HG02763 (cell line): ENCODE measurements around the gene METTL8.
"Not testable (repeated sequence)": the region's sequence is repeated elsewhere in the genome, so short reads cannot be mapped to it uniquely, and the experiment has no call there.

Experiments used
- ATAC-seq: cut with Tn5 transposase; IDR thresholded peaks from one replicate; pipeline ENCODE4 v1.9.1; 2021; ENCODE audit warnings: mild to moderate bottlenecking, moderate library complexity; ENCODE audit not compliant: unreplicated experiment

METTL8 gene

DNA sequence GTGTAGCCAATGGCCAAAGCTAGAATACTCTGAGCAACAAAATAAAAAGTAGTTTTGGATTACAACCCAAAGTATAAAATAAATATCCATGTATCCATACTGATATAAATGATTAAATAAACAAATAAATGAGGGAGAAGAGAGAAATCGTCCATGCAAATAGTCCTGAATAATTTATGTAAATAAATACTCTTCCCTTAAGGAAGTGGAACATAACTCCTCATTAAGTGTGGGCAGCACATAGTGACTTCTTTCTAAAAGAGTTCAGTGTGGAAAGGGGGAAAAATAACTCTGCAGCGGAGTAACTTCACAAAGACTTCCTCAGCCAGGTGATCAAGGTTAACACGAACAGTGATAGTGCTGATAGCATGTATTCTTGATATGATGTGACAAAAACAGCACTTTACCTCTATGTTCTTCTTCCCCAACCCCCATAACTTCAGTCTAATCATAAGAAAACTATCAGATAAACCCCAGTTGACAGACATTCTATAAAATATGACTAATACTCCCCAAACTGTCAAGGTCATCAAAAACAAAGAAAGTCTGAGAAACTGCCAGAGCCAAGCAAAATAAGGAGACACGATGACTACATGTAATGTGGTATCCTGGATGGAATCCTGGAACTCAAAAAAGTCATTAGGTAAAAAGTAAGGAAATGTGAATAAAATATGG lies 30.7 kb downstream of the METTL8 start:
- ATAC-seq = no peak

DNA sequence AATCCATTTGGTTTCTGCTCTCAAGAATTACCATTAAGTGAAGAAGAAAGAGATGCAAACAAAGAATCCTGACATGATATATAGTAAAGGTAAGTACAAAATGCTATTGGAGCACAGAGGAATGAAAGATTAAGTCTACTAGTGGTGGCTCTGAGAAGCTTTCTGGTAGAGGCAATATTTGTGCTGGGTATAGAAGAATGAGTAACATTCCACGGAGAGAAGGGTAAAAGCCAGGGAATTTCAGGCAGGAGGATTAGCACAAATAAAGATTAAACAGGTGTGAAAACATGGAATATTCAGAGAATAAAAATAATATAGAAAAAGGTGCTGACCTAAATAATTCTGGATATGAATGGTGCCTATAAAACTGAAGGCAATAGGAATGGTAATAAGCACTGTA lies 31.8 kb downstream of the METTL8 start:
- ATAC-seq = no peak

DNA sequence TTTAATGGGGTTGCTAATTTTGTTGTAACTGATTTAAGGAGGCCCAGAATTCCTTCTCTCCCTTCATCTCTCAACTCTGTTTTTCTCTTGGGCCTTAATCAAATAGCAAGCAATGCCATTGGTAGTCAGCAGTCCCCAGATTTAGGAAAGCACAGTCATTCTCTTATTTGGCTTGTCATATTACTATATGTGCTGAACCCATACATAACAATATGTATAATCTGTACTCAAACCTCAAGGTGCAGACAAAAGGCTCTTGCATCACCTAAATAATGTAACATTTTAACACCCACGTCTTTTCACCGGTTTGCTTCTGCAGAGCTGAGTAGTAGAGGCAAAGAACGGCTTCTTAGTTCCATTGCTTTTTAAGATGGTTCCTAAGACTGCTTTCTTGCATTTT lies 33.4 kb downstream of the METTL8 start:
- no peak for ATAC-seq

- ATAC-seq = no peak
These were observed 34.5 kb downstream of the METTL8 start for GRCh38 chr2:171399292-171399691.

DNA sequence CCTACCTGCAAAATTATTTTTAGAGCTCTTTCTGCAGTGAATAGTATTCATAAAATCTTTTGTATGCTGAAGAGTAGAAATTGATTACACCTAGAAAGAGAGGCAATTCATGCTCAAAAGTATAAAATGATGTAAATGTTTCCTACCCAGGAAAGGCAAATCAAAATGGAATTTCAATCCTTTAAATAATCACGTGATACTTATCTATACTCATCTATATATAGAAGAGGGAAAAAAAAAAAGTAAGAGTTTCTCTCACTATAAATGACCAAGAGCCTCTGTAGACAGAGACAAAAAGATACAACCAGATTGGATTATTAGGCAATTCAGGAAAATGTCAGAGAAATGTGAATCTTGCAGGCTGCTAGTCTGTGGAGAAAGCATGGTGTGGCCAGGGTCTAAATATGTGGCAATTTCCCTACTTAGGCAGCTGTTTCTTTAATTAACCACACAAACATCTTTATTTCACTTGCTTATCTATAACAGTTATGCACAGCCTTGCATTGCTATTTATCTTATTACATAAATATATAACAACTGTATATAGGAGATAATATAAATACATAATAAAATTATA lies 39.5 kb downstream of the METTL8 start:
- ATAC-seq = no peak

GRCh38 chr2:171393487-171393886 lies 40.3 kb downstream of the METTL8 start:
- ATAC-seq = no peak

DNA sequence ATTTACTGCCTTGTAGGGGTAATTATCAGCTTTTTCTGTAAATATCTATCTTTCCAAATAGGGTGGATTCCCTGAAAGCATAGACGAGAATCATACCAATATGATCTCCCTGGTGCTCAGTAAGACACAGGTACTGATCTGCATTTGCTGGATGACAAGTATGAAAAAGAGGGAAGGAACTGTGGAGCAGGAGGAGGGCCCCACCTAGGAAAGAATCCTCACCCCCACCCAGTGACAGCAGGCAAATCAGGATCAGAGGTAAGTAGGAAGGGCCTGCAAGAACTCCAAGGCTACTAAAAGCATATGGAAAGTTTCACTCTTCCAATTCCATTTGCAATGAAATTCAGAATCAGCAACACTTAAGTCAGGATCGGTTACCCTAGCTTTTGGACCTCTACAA lies 42.3 kb downstream of the METTL8 start:
- ATAC-seq = no peak

DNA sequence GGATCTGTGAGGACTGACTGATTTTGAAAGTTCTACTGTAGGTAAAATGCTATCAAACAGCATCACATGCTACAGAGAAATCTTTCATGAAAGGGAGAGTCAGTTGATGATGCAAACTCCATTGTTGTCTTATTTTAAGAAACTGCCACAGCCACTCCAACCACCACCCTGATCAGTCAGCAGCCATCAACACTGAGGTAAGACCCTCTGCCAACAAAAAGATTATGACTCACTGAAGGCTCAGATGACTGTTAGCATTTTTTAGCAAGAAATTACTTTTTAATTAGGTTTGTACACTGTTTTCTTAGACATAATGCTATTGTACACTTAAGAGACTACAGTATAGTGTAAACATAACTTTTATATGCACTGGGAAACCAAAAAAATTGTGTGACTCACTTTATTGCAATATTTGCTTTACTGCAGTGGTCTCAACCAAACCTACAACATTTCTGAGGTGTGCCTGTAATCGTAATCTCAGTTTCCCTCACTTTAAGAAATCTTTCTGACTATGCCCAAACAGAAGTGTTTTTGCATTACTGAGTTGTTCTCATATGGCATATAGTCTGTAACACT lies 42.8 kb downstream of the METTL8 start:
- no peak for ATAC-seq

GRCh38 chr2:171389780-171390179 lies 44.0 kb downstream of the METTL8 start:
- ATAC-seq = peak; percentile 10

DNA sequence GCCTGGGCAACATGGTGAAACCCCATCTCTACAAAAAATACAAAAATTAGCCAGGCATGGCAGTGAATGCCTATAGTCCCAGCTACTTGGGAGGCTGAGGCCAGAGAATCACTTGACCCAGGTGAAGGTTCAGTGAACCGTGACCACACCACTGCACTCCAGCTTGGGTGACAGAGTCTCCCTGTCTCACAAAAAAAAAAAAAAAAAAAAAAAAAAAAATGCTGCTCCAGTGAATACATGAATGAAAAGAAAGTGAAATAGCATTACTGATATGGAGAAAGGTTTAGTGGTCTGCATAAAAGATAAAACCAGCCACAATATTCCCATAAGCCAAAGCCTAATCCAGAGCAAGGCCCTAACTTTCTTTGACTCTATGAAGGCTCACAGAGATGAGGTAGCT lies 44.5 kb downstream of the METTL8 start:
- ATAC-seq = peak; percentile 61

DNA sequence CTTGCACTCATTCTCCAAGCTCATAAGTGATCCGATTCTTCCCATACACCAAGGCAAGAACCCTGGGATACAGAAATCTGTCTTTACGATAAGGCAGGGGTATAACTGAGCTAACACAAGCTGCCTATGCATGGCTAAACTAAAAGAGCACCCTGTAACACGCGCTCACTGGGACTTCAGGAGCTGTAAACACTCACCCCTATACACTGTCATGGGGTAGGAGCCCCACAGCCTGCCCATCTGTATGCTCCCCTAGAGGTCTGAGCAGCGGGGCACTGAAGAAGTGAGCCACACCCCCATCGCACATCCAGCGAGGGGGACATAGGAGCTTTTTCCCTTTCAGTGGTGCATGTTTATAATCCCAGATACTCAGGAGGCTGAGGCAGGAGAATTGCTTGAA lies 46.7 kb downstream of the METTL8 start:
- no peak for ATAC-seq

GRCh38 chr2:171386627-171387026 lies 47.2 kb downstream of the METTL8 start:
- no peak for ATAC-seq

DNA sequence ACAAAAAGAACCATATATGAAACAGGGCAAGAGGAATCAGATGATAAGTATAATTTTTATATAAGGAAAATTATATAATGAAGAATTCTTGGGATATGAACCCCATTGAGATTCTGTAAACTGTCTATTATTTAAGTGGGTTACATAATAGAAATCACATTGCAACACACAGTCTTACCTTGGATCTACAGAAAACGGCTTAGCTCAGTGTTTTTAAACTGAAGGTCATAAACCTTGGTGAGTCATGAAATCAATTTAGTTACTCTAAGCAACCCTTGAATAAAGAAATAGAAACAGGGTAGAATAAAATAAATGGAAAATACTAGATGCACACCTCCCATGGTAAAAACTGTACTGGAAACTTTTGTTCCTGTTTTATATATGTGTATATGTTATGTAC lies 50.7 kb downstream of the METTL8 start:
- ATAC-seq = no peak

- ATAC-seq = not testable (repeated sequence)
These were observed 51.6 kb downstream of the METTL8 start for GRCh38 chr2:171382175-171382574.

DNA sequence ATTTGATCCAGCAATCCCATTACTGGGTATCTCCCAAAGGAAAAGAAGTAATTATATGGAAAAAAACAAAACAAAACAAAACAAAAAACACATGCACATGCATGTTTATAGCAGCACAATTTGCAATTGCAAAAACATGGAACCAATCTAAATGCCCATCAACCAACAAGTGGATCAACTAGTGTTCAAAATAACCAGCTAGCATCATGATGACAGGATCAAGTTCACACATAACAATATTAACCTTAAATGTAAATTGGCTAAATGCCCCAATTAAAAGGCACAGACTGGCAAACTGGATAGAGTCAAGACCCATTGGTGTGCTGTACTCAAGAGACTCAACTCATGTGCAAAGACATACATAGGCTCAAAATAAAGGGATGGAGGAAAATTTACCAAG lies 55.9 kb downstream of the METTL8 start:
- ATAC-seq = not testable (repeated sequence)

DNA sequence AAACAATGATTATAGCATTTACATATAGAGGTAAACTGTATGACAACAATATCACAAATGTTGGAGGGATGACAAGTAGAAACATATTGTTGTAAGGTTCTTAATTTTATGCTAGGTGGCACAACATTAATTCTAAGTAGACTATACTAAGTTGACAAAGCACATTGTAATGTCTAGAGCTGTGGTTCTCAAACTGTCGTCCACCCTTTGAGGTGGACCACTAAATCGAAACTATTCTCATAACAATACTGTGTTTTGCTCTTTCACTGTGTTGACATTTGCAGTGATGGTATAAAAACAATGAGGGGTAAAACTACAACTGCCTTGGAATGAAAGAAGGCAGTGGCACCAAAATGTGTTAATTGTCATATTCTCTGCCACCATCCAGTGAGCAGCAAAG lies 66.1 kb downstream of the METTL8 start:
- no peak for ATAC-seq

DNA sequence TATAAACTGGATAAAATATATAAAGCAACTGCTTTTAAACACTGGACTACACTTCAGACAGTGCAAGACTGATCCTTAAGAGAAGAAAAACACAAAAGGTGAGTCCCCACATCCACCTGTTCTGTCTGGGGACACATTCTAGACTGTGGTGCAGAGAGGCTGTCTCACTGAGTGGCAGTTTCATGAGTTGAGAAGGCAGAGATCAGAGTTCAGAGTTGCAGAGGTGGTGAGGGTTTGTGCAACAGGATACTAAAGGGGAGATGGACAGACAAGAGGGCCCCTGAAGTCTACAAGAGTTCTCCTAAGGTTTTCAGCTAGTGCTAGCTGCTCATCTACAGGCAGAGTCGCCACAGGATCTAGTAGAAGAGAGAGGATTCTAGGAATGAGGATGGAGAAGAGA lies 68.0 kb downstream of the METTL8 start:
- ATAC-seq = no peak

GRCh38 chr2:171365232-171365631 lies 68.6 kb downstream of the METTL8 start:
- ATAC-seq = no peak

GRCh38 chr2:171362396-171362795 lies 71.4 kb downstream of the METTL8 start:
- ATAC-seq = no peak

GRCh38 chr2:171360905-171361304 lies 72.9 kb downstream of the METTL8 start:
- ATAC-seq = no peak

- not testable (repeated sequence) for ATAC-seq
These were observed 80.0 kb downstream of the METTL8 start for GRCh38 chr2:171353746-171354145.

DNA sequence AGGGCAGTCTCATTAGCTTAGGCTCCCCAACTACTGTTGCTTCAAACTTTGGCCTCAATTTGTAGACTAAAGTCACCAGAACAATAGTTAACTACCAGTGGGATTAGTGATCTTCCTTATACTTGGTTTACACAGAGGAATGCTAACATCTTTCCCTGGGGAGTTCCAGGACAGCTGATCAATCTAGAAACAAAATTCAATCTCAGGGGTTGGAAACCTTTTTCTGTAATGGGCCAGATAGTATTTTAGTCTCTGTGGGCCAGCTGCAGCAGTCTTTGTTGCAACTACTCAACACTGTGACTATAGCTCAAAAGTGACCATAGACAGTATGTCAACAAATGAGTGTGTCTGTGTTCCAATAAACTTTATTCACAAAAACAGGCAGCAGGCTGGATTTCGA lies 85.7 kb downstream of the METTL8 start:
- ATAC-seq = no peak

GRCh38 chr2:171347591-171348032 lies 86.2 kb downstream of the METTL8 start:
- ATAC-seq = peak; percentile 24
